GM12801 (cell line): Measurements from ENCODE around the gene PRKCB.

ENCODE experiments used
- TF ChIP-seq, protein P1 (sequence below): IDR thresholded peaks from one replicate; pipeline ENCODE4 v1.5.1; 2011; ENCODE audit warnings: control low read depth; ENCODE audit not compliant: insufficient read length; ENCODE audit errors: extremely low read depth

PRKCB gene

DNA sequence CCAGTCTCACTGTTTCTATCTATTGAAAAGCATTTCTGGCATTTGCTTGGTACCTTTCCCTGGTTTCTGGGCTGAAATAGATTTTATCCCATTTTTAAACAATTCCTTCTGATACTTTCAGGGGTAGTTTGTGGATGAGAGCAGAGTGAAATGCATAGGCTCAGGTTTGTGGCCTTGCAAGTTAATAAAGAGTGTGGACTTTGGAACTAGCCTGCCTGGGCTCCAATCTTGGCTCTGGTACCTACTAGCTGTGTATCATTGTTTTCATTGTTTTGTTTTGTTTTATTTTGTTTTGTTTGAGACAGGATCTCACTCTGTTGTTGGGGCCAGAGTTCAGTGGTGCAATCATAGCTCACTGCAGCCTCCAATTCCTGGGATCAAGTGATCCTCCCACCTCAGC is 175.5 kb downstream of the PRKCB start:
- TF ChIP-seq, protein P1, sequence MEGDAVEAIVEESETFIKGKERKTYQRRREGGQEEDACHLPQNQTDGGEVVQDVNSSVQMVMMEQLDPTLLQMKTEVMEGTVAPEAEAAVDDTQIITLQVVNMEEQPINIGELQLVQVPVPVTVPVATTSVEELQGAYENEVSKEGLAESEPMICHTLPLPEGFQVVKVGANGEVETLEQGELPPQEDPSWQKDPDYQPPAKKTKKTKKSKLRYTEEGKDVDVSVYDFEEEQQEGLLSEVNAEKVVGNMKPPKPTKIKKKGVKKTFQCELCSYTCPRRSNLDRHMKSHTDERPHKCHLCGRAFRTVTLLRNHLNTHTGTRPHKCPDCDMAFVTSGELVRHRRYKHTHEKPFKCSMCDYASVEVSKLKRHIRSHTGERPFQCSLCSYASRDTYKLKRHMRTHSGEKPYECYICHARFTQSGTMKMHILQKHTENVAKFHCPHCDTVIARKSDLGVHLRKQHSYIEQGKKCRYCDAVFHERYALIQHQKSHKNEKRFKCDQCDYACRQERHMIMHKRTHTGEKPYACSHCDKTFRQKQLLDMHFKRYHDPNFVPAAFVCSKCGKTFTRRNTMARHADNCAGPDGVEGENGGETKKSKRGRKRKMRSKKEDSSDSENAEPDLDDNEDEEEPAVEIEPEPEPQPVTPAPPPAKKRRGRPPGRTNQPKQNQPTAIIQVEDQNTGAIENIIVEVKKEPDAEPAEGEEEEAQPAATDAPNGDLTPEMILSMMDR = no peak

DNA sequence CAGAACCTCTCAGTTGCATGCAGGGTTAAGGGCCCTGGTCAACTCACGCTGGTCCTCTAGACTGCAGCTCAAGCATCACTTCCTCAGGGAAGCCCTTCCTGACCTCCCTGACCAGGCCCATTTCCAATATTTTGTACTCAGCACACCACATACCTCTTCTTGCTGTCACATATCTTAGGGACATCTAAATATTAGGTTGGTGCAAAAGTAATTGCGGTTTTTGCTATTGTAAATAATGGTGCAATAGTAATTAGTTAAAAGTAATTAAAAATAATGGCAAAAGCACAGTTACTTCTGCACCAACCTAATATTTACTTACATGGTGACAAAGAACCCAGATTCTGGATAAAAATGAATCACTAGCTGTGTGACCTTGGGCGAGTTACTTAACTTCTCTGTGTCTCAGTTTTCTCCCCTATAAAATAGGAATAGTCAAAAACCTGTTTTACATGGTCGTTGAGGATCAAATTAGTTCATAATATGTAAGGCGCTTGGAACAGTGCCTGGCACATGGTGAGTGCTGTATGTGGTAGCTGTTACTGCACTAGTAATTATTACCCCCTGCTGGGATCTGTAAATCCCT is 177.4 kb downstream of the PRKCB start:
- TF ChIP-seq, protein P1 = no peak

DNA sequence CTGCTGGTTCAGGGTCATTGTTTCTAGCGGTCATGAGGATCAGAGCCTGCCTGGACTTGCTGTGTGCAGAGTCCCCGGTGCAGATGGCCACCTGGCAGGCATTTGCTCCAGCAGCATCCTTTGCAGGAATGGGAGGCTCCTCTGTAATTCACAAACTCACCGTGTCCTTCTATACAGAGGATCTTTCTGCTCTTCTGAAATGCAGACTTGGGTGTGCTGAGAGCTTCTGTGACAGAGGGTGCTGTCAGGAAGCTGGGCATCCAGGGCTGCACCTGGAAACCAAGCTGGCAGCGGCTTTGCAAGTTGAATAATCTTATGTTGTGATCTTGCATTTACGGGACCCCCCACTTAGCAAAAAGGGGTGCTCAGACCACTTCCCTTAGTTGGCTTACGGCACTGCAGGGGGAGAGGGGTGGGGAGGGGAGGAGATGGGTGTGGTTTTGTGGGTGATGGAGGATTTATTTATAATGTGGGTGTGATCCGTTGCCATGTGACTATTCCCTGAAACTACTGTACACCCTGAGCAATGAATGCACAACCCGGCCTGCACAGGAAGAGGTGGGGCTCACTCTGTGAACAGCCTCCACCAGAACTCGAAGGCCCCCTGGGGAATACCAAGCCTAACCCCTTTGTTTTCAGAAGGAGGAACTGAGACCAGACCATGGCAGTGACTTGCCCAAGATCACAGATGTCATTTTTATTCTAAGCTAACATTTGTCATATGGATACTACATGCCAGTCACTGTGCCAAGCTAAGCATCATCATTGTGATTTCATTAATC is 178.3 kb downstream of the PRKCB start:
- TF ChIP-seq, protein P1 = no peak

DNA sequence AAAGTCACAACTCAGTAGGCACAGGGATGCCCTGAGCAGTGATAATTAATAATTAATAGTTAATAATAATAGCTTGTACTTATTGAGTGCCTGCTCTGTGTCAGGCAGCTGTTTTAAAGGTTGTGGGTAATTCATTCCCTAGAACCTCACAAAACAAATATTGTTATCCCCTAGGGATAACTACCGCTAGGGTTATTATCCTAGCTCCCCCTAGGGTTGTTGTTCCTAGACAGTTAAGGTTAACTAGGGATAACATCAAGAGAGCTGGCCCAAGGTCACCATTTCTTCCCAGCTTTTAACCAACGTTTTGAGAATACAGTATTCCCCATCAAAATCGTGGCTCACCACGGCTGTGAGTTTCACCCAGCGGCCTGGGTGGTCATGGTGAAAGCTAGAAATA is 180.1 kb downstream of the PRKCB start:
- TF ChIP-seq, protein P1 = no peak

DNA sequence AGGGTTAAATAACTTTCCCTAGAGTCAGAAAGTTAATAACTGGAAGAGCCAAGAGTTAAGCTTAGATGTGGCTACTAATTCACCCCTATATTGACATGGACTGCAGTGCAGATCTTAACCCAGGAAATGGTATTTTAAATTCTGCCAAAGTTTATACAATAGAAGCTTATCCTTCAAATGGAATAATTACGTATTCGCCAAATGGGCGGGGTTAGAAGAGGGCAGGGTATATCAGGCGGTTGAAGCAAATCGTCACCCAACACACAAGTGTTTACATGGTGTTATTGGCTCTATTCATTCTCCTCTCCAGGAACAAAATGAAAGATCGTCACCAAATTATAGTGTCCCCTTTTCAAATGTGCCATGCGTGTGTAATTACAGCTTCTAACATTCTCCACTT is 182.7 kb downstream of the PRKCB start:
- TF ChIP-seq, protein P1 = no peak

DNA sequence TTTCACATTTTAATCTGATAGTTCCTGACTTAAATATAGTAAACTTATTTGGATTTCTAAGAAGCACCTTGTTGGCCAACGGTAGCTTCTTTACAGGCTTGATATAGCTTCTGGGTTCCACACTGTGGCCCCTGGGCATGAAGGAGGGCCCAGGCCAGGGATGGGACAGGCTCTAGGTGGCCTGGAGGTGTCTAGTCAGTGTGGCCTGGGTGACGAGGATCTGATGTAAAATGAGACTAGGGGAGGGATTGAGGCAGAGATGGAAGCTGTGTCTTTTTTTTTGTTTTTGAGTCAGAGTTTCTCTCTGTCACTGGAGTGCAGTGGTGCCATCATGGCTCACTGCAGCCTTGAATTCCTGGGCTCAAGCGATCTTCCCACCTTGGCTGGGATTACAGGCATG is 187.0 kb downstream of the PRKCB start:
- TF ChIP-seq, protein P1 = no peak

DNA sequence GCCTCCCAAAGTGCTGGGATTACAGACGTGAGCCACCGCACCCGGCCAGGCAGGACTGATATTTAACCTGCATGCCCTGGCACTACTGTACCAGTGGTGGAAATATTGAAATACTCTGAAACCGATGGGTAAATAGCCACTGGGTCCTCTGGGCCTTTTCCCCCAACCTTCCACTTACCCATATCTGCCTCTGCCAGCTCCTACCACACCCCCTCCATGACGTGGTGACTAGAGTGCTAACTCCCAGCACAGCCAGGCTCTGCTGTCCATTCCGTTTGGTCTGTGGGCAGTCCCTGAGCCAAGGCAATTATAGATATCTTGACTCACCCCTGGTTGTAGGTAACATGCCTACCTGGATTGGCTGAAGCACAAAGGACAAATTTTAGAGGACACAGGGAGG is 187.8 kb downstream of the PRKCB start:
- TF ChIP-seq, protein P1 = no peak
